ENCODE measurements around the gene ASCC3.

Gene ASCC3

DNA sequence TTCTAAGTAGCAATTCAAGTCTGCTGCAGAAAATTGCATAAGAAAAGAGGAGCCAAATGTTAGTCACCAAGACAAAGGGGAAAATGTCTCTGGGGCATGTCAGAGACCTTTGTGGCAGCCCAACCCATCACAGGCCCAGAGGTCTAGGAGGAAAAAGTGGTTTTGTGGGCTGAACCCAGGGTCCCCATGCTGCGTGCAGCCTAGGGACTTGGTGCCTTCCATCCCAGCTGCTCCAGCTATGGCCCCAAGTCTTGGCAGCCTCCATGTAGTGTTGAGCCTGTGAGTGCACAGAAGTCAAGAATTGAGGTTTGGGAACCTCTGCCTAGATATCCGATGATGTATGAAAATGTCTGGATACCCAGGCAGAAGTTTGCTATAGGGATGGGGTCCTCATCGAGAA is 181.1 kb downstream of the ASCC3 start:
- Histone ChIP-seq H3K4me1 (ENCODE audit: control insufficient read depth, insufficient read depth, low read length) (no peaks in the 10 kb centered on the region), H3K27me3 (ENCODE audit: control insufficient read depth, insufficient read depth, low read length, poor library complexity, severe bottlenecking) (no peaks in the 10 kb centered on the region), H3K4me3 (ENCODE audit: insufficient read depth, low read depth, low read length) (no peak overlapping the region), H3K9me3 (ENCODE audit: control insufficient read depth, low read length) (no peaks in the 10 kb centered on the region), H3K36me3 (ENCODE audit: control insufficient read depth, insufficient read depth, low read length) (no peaks in the 10 kb centered on the region), H3K27ac (ENCODE audit: insufficient read depth, low read depth, low read length, poor library complexity, severe bottlenecking) (no peak overlapping the region)
- 91 to 93% methylated on average over 3 of the region's 3 CpGs for whole genome bisulfite sequencing, 2 experiments

DNA sequence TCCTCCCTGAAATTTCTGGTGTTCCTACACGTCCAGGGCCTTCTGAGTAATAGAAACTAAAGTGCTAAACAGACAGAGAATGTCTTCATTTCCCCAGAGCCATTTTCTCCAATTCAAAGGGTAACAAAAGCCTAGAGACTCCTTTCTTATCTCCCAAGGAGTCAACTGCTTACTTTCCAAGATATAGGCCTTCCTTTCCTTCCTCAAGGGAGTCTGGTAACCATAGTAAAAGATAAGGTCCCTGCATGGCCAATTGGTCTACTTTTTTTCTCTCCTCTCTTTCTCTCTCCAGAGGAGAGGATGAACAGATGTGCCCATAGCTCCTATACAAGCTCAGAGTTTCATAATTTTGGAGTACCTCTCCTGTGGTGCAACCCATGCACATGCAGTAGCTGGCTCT is 185.7 kb downstream of the ASCC3 start:
- H3K36me3 ChIP-seq (ENCODE audit: control insufficient read depth, insufficient read depth, low read length): no peaks in the 10 kb centered on the region
- no peak overlapping the region for H3K27ac ChIP-seq (ENCODE audit: insufficient read depth, low read depth, low read length, poor library complexity, severe bottlenecking)
- 68 to 94% methylated on average over 1 of the region's 1 CpG for WGBS, 2 experiments
- H3K4me1 ChIP-seq (ENCODE audit: control insufficient read depth, insufficient read depth, low read length): no peaks in the 10 kb centered on the region
- no peaks in the 10 kb centered on the region for H3K27me3 ChIP-seq (ENCODE audit: control insufficient read depth, insufficient read depth, low read length, poor library complexity, severe bottlenecking)
- no peak overlapping the region for H3K4me3 ChIP-seq (ENCODE audit: insufficient read depth, low read depth, low read length)
- no peaks in the 10 kb centered on the region for H3K9me3 ChIP-seq (ENCODE audit: control insufficient read depth, low read length)

DNA sequence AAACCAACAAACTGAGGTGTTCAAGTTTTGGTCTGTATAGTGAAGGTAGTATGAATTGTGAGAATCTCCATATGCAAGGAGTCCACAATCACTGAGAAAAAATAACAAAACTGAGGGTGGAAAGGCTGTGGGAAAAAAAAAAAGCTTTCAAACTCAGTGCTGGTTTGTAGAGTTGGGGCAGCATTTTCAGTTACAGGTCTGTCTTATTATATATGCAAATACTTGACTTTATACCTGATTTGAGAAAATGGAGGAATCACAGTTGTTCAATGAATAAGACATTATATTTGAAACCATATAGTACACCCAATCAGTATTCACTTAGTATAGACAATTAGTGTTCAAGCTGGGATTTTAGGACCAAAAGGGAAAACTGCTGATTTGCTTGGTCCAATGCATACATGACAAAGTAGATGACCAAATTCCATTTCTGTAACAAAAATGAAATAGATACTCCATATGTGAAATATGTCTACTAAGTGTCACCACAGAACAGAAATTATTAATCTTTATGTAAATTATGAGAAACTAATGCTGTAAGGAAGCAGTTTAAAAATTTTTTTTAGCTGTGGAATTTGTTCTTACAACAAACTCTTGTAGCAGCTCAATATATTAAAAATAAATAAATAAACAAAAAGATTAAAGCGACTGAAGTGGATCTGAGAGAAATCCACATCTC is 187.7 kb downstream of the ASCC3 start:
- WGBS, 2 experiments: 100% methylated on average over 1 of the region's 1 CpG; no CpG with 5 or more reads in 1 of the 2 experiments
- Histone ChIP-seq H3K4me1 (ENCODE audit: control insufficient read depth, insufficient read depth, low read length) (no peaks in the 10 kb centered on the region), H3K27me3 (ENCODE audit: control insufficient read depth, insufficient read depth, low read length, poor library complexity, severe bottlenecking) (no peaks in the 10 kb centered on the region), H3K27ac (ENCODE audit: insufficient read depth, low read depth, low read length, poor library complexity, severe bottlenecking) (no peak overlapping the region), H3K4me3 (ENCODE audit: insufficient read depth, low read depth, low read length) (no peak overlapping the region), H3K36me3 (ENCODE audit: control insufficient read depth, insufficient read depth, low read length) (no peaks in the 10 kb centered on the region), H3K9me3 (ENCODE audit: control insufficient read depth, low read length) (no peaks in the 10 kb centered on the region)

GRCh38 chr6:100691972-100692371 is 189.2 kb downstream of the ASCC3 start:
- Histone ChIP-seq H3K27me3 (ENCODE audit: control insufficient read depth, insufficient read depth, low read length, poor library complexity, severe bottlenecking) (no peaks in the 10 kb centered on the region), H3K4me3 (ENCODE audit: insufficient read depth, low read depth, low read length) (no peak overlapping the region), H3K9me3 (ENCODE audit: control insufficient read depth, low read length) (no peaks in the 10 kb centered on the region), H3K27ac (ENCODE audit: insufficient read depth, low read depth, low read length, poor library complexity, severe bottlenecking) (no peak overlapping the region), H3K36me3 (ENCODE audit: control insufficient read depth, insufficient read depth, low read length) (no peaks in the 10 kb centered on the region), H3K4me1 (ENCODE audit: control insufficient read depth, insufficient read depth, low read length) (no peaks in the 10 kb centered on the region)
- WGBS, 2 experiments: 80 to 96% methylated on average over 1 of the region's 2 CpGs

DNA sequence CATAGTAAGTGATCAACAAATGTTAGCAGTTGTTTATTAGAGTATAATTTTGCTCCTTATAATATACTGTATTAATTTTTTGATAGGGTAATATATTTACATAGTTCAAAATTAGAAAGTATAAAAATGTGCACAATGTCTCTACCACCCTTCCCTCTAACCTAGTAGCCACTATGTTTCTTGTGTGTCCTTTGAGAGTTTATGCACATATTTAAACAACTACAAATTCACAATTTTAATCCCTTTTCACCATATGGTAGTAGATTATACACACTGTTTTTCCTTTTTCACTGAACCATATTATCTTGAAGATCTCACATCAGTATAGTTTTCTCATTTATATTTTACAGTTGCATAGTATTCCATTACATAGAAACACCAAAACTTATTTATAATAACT is 194.9 kb downstream of the ASCC3 start:
- no peaks in the 10 kb centered on the region for H3K9me3 ChIP-seq (ENCODE audit: control insufficient read depth, low read length)
- no peaks in the 10 kb centered on the region for H3K36me3 ChIP-seq (ENCODE audit: control insufficient read depth, insufficient read depth, low read length)
- H3K4me3 ChIP-seq (ENCODE audit: insufficient read depth, low read depth, low read length): no peak overlapping the region
- H3K27me3 ChIP-seq (ENCODE audit: control insufficient read depth, insufficient read depth, low read length, poor library complexity, severe bottlenecking): no peaks in the 10 kb centered on the region
- no peaks in the 10 kb centered on the region for H3K4me1 ChIP-seq (ENCODE audit: control insufficient read depth, insufficient read depth, low read length)
- no peak overlapping the region for H3K27ac ChIP-seq (ENCODE audit: insufficient read depth, low read depth, low read length, poor library complexity, severe bottlenecking)

GRCh38 chr6:100685747-100686146 is 195.4 kb downstream of the ASCC3 start:
- no peaks in the 10 kb centered on the region for H3K4me1 ChIP-seq (ENCODE audit: control insufficient read depth, insufficient read depth, low read length)
- H3K27me3 ChIP-seq (ENCODE audit: control insufficient read depth, insufficient read depth, low read length, poor library complexity, severe bottlenecking): no peaks in the 10 kb centered on the region
- H3K36me3 ChIP-seq (ENCODE audit: control insufficient read depth, insufficient read depth, low read length): no peaks in the 10 kb centered on the region
- H3K4me3 ChIP-seq (ENCODE audit: insufficient read depth, low read depth, low read length): no peak overlapping the region
- no peaks in the 10 kb centered on the region for H3K9me3 ChIP-seq (ENCODE audit: control insufficient read depth, low read length)
- 92 to 98% methylated on average over 2 of the region's 2 CpGs for WGBS, 2 experiments
- H3K27ac ChIP-seq (ENCODE audit: insufficient read depth, low read depth, low read length, poor library complexity, severe bottlenecking): no peak overlapping the region

- H3K4me3 ChIP-seq (ENCODE audit: insufficient read depth, low read depth, low read length): no peak overlapping the region
- no peaks in the 10 kb centered on the region for H3K4me1 ChIP-seq (ENCODE audit: control insufficient read depth, insufficient read depth, low read length)
- no peak overlapping the region for H3K27ac ChIP-seq (ENCODE audit: insufficient read depth, low read depth, low read length, poor library complexity, severe bottlenecking)
- 66 to 71% methylated on average over 1 of the region's 1 CpG for WGBS, 2 experiments
- H3K9me3 ChIP-seq (ENCODE audit: control insufficient read depth, low read length): no peaks in the 10 kb centered on the region
- H3K27me3 ChIP-seq (ENCODE audit: control insufficient read depth, insufficient read depth, low read length, poor library complexity, severe bottlenecking): no peaks in the 10 kb centered on the region
- no peaks in the 10 kb centered on the region for H3K36me3 ChIP-seq (ENCODE audit: control insufficient read depth, insufficient read depth, low read length)
Observed at GRCh38 chr6:100680163-100680562, 201.0 kb downstream of the ASCC3 start.

DNA sequence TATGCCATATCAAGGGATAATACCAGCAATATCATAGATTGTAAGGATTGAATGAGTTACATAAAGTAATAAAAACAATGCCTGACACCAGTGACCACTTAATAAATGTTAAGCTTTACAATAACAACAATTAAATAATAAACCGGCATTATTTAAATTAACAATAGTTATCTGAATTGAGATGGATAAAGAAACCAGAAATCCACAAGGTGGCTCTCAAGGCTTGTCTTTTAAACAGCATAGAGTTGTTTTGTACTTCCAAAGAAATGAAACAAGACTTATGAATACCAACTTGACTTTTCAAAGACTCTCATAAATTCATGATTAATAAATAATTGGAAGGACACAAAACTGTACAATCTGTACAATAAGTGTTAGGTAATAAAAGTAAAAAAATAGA is 203.1 kb downstream of the ASCC3 start:
- WGBS, 2 experiments: 100% methylated on average over 1 of the region's 1 CpG; no CpG with 5 or more reads in 1 of the 2 experiments
- H3K4me1 ChIP-seq (ENCODE audit: control insufficient read depth, insufficient read depth, low read length): no peaks in the 10 kb centered on the region
- H3K36me3 ChIP-seq (ENCODE audit: control insufficient read depth, insufficient read depth, low read length): no peaks in the 10 kb centered on the region
- no peaks in the 10 kb centered on the region for H3K9me3 ChIP-seq (ENCODE audit: control insufficient read depth, low read length)
- H3K27ac ChIP-seq (ENCODE audit: insufficient read depth, low read depth, low read length, poor library complexity, severe bottlenecking): no peak overlapping the region
- H3K27me3 ChIP-seq (ENCODE audit: control insufficient read depth, insufficient read depth, low read length, poor library complexity, severe bottlenecking): no peaks in the 10 kb centered on the region
- H3K4me3 ChIP-seq (ENCODE audit: insufficient read depth, low read depth, low read length): no peak overlapping the region

DNA sequence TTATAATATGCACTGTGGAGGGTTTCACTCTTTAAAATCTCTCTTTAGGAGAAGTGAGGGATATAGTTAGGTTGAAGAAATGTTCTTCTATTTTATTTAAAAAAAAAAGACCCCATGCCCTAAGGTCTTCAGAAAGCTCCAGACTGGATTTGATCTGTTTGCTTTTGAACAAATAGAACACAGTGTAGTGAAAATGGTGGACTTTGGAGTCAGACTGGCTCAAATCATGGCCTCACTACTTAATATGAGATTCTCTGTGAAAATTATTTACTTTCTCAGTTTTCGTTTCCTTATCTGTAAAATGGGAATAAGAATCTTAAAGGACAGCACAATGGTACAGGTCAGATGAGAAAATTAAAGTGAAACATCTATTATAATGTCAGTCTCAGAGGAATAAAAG is 203.9 kb downstream of the ASCC3 start:
- Histone ChIP-seq H3K27me3 (ENCODE audit: control insufficient read depth, insufficient read depth, low read length, poor library complexity, severe bottlenecking) (no peaks in the 10 kb centered on the region), H3K27ac (ENCODE audit: insufficient read depth, low read depth, low read length, poor library complexity, severe bottlenecking) (no peak overlapping the region), H3K36me3 (ENCODE audit: control insufficient read depth, insufficient read depth, low read length) (no peaks in the 10 kb centered on the region), H3K4me3 (ENCODE audit: insufficient read depth, low read depth, low read length) (no peak overlapping the region), H3K9me3 (ENCODE audit: control insufficient read depth, low read length) (no peaks in the 10 kb centered on the region), H3K4me1 (ENCODE audit: control insufficient read depth, insufficient read depth, low read length) (no peaks in the 10 kb centered on the region)
- WGBS, 2 experiments: 100% methylated on average over 1 of the region's 1 CpG; no CpG with 5 or more reads in 1 of the 2 experiments

DNA sequence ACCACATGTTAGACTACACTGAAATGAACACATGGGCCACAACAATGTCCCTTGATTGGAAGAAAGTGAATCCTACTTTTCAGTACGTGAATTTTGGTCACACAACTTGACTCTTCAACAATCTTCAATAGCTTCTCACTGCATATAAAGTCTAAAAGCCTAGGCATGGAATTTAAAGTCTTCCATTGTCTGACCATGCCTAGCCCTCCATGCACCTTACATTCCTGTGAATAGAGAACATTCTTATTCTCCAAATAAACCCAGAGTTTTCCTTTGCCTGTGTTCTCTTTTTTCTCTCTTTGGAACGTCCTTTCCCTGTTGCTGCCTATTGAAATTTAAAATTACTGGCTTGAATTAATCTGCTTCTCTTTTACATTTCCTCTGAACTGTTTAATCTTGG is 207.5 kb downstream of the ASCC3 start:
- 25 to 29% methylated on average over 1 to 2 of the region's 2 CpGs for WGBS, 2 experiments

DNA sequence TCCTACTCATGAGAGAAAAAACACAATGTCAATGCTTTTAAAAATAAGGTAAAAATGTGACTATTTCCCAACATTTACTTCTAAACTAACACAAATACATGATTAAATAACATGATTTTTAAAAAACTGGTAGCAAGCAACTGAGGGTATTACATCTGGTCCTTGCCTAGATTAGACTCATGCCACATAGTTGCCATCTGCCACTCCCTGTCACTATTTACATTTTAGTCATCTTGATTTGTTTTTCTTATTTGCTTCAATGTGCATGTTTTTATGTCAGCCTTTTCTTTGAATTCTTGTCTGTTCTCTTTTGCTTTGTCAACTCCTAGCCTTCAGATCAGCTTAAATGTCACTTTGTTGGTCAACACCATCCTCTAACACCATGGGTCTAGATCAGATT is 209.4 kb downstream of the ASCC3 start:
- Histone ChIP-seq H3K27me3 (ENCODE audit: control insufficient read depth, insufficient read depth, low read length, poor library complexity, severe bottlenecking) (no peaks in the 10 kb centered on the region), H3K36me3 (ENCODE audit: control insufficient read depth, insufficient read depth, low read length) (no peaks in the 10 kb centered on the region), H3K9me3 (ENCODE audit: control insufficient read depth, low read length) (no peaks in the 10 kb centered on the region), H3K27ac (ENCODE audit: insufficient read depth, low read depth, low read length, poor library complexity, severe bottlenecking) (no peak overlapping the region), H3K4me1 (ENCODE audit: control insufficient read depth, insufficient read depth, low read length) (no peaks in the 10 kb centered on the region), H3K4me3 (ENCODE audit: insufficient read depth, low read depth, low read length) (no peak overlapping the region)

More for the DNA sequence above, 207.5 kb downstream of the ASCC3 start:
- no peak overlapping the region for H3K4me3 ChIP-seq (ENCODE audit: insufficient read depth, low read depth, low read length)
- no peaks in the 10 kb centered on the region for H3K27me3 ChIP-seq (ENCODE audit: control insufficient read depth, insufficient read depth, low read length, poor library complexity, severe bottlenecking)
- H3K4me1 ChIP-seq (ENCODE audit: control insufficient read depth, insufficient read depth, low read length): no peaks in the 10 kb centered on the region
- no peaks in the 10 kb centered on the region for H3K36me3 ChIP-seq (ENCODE audit: control insufficient read depth, insufficient read depth, low read length)
- H3K27ac ChIP-seq (ENCODE audit: insufficient read depth, low read depth, low read length, poor library complexity, severe bottlenecking): no peak overlapping the region
- H3K9me3 ChIP-seq (ENCODE audit: control insufficient read depth, low read length): no peaks in the 10 kb centered on the region

All from ectodermal cell (in vitro differentiated cells).